Endothelial cell of umbilical vein (primary cell): ENCODE results near the gene MIER2. TPM values are rescaled to one million over a fixed set of nuclear protein-coding genes. Genes with fewer than 3 reads are reported as not detected.

Experiments
- BruUV-seq: library from RNA; stranded (reverse); fragments of 400-500 nt; replicated peaks from 2 replicates; lab custom pipeline; 2021; lab: Mats Ljungman, UMichigan
- CTCF ChIA-PET: fragments of 300-600, 350-600 bp; sonication (Branson Sonifier 250); formaldehyde crosslinking; loops from one replicate; lab custom pipeline; 2021; ENCODE audit warnings: antibody characterized with exemption, inconsistent platforms; lab: Charles Lee
- POLR2A ChIA-PET: fragments of 300-600, 350-600 bp; sonication (Branson Sonifier 250); formaldehyde crosslinking; loops from one replicate; lab custom pipeline; 2021; ENCODE audit warnings: antibody characterized with exemption, inconsistent platforms; lab: Charles Lee
- DNase-seq: peaks from one replicate; pipeline ENCODE4 v3.0.0-alpha.2; 2011; ENCODE audit warnings: low read depth, low spot score
- FAIRE-seq: peaks from 2 replicates; lab custom pipeline; 2011; peaks lifted over from hg19 to GRCh38; lab: Jason Lieb, UNC
- H2AFZ ChIP-seq: 2 replicates; pipeline ENCODE4 v1.6.0; 2012; ENCODE audit warnings: low read depth, low read length, control low read depth, inconsistent platforms
- H3K27ac ChIP-seq: 2 replicates; pipeline ENCODE4 v1.5.1; 2011; ENCODE audit warnings: low read depth, mild to moderate bottlenecking, control low read depth, low read length, moderate library complexity; ENCODE audit not compliant: insufficient read depth
- H3K27me3 ChIP-seq, 2 experiments: 2 replicates each; pipeline versions ENCODE4 v1.6.0 to v1.6.1; 2011; ENCODE audit warnings: low read length in 2 of 2, mixed read lengths in 1 of 2; ENCODE audit not compliant: control insufficient read depth in 2 of 2, insufficient read depth in 2 of 2
- H3K36me3 ChIP-seq, 2 experiments: 2 replicates in 1 of 2; 3 replicates in 1 of 2; pipeline ENCODE4 v1.5.1; 2011; ENCODE audit warnings: low read length in 2 of 2, mild to moderate bottlenecking in 1 of 2, moderate library complexity in 1 of 2; ENCODE audit not compliant: control insufficient read depth in 2 of 2, insufficient read depth in 2 of 2; ENCODE audit errors: extremely low read depth in 1 of 2
- H3K4me1 ChIP-seq: 3 replicates; pipeline ENCODE4 v1.5.1; 2011; ENCODE audit warnings: mild to moderate bottlenecking, low read length; ENCODE audit not compliant: control insufficient read depth, insufficient read depth; ENCODE audit errors: extremely low read depth
- H3K4me2 ChIP-seq: 2 replicates; pipeline ENCODE4 v1.6.1; 2011; ENCODE audit warnings: low read length, control low read depth, mixed read lengths; ENCODE audit not compliant: insufficient read depth
- H3K4me3 ChIP-seq, 3 experiments: fragments of 200-600 bp in 1 of 3; sonication (generic), shearing (Covaris generic) in 1 of 3; replicated peaks in 1 of 3; 2 replicates each; pipeline ENCODE4 v1.5.1; 2011 to 2016; ENCODE audit warnings: control low read depth in 3 of 3, low read length in 3 of 3, mild to moderate bottlenecking in 2 of 3, inconsistent platforms in 1 of 3, low read depth in 1 of 3, moderate library complexity in 1 of 3; ENCODE audit not compliant: insufficient read depth in 1 of 3
- H3K79me2 ChIP-seq: 2 replicates; pipeline ENCODE4 v1.6.0; 2012; ENCODE audit warnings: low read length, inconsistent platforms; ENCODE audit not compliant: control insufficient read depth, insufficient read depth
- H3K9ac ChIP-seq: replicated peaks from 2 replicates; pipeline ENCODE3; 2011; ENCODE audit warnings: low read length, control low read depth; ENCODE audit not compliant: insufficient read depth; ENCODE audit errors: extremely low read depth
- H3K9me1 ChIP-seq: replicated peaks from 3 replicates; pipeline ENCODE4 v1.6.0; 2011; ENCODE audit warnings: mild to moderate bottlenecking, low read length; ENCODE audit not compliant: control insufficient read depth, insufficient read depth; ENCODE audit errors: extremely low read depth
- H3K9me3 ChIP-seq: replicated peaks from 2 replicates; pipeline ENCODE4 v1.5.1; 2012; ENCODE audit warnings: low read length, inconsistent platforms; ENCODE audit not compliant: control insufficient read depth, insufficient read depth
- H4K20me1 ChIP-seq: replicated peaks from 2 replicates; pipeline ENCODE3; 2011; ENCODE audit warnings: mild to moderate bottlenecking, low read length; ENCODE audit not compliant: control insufficient read depth, insufficient read depth; ENCODE audit errors: extremely low read depth
- EZH2 ChIP-seq: IDR thresholded peaks from 2 replicates; pipeline ENCODE4 v1.6.1; 2012; ENCODE audit warnings: borderline replicate concordance, low read depth, mild to moderate bottlenecking, moderate library complexity, low read length, inconsistent platforms; ENCODE audit not compliant: severe bottlenecking
- GATA2 ChIP-seq: IDR thresholded peaks from 2 replicates; pipeline ENCODE4 v1.7.0; 2011; ENCODE audit warnings: low read depth, mild to moderate bottlenecking, moderate library complexity, mixed read lengths, low read length; ENCODE audit not compliant: insufficient read length, insufficient read depth
- MAX ChIP-seq: IDR thresholded peaks from 2 replicates; pipeline ENCODE4 v1.6.1; 2011; ENCODE audit not compliant: insufficient read depth, insufficient read length
- POLR2A ChIP-seq: IDR thresholded peaks from 2 replicates; pipeline ENCODE4 v1.6.1; 2012; ENCODE audit warnings: low read depth, mild to moderate bottlenecking, control low read depth, low read length
- dilution Hi-C: fragments of 300-500 bp; cut with MboI; formaldehyde crosslinking; loops from one replicate; pipeline ENCODE4 v1.15.0; 2019; ENCODE audit warnings: low sequenced_read_pairs; ENCODE audit not compliant: extremely low pct_ligation_motif_present
- intact Hi-C: fragments of 100-400 bp; cut with micrococcal nuclease; formaldehyde crosslinking; loops from one replicate; pipeline ENCODE4 v1.10.0; 2022
- polyA plus RNA-seq, 4 experiments: library from polyadenylated mRNA; depleted of rRNA in 3 of 4; stranded (reverse) in 3 of 4; unstranded in 1 of 4; fragments of >200 nt; gene quantifications; 2 replicates each; pipeline versions ENCODE4 v1.2.1 to v1.2.3, GENCODE V29; 2011 to 2012; ENCODE audit warnings: missing spikeins in 1 of 4
- total RNA-seq: library from RNA; stranded (reverse); gene quantifications from 2 replicates; pipeline ENCODE4 v1.2.3, GENCODE V29; 2021

MIER2 gene
- total and polyA plus RNA-seq, 2 donors (not counting 3 experiments of a cell fraction or from before 2014, with no cell fraction given) = 20.3 to 44.9 TPM

- CTCF ChIA-PET = no interaction called here
- Histone ChIP-seq H3K9me1 (no peaks in the 10 kb centered on the region), H3K27ac (no peak overlapping the region), H3K9ac (no peak overlapping the region), H3K4me2 (no peak overlapping the region), H3K4me3 (no peak overlapping the region), H3K4me1 (no peaks in the 10 kb centered on the region), H4K20me1 (no peaks in the 10 kb centered on the region), H3K79me2 (peaks cover 57% of the 10 kb centered on the region), H3K36me3 (peaks cover 4 to 12% of the 10 kb centered on the region in 2 experiments), H2AFZ (no peak overlapping the region), H3K9me3 (no peaks in the 10 kb centered on the region), H3K27me3 (no peaks in the 10 kb centered on the region)
- DNase-seq (no peak), FAIRE-seq (no peak)
- dilution Hi-C loops (no loop called here), intact Hi-C loops (no loop called here)
- POLR2A ChIA-PET = no interaction called here
- TF ChIP-seq GATA2 (no peak), POLR2A (no peak), EZH2 (no peak)
- no TSS peak for BruUV-seq
Observed at GRCh38 chr19:334296-335071, 10.1 kb downstream of the MIER2 start.

GRCh38 chr19:330503-330902, 14.1 kb downstream of the MIER2 start:
- FAIRE-seq = no peak
- Histone ChIP-seq H3K79me2 (peaks cover 34% of the 10 kb centered on the region), H3K9me1 (no peaks in the 10 kb centered on the region), H3K9me3 (no peaks in the 10 kb centered on the region), H2AFZ (no peak overlapping the region), H3K4me3 (no peak overlapping the region), H4K20me1 (no peaks in the 10 kb centered on the region), H3K27me3 (no peaks in the 10 kb centered on the region), H3K27ac (no peak overlapping the region), H3K4me1 (no peaks in the 10 kb centered on the region), H3K4me2 (no peak overlapping the region), H3K9ac (no peak overlapping the region), H3K36me3 (peaks cover 14 to 40% of the 10 kb centered on the region in 2 experiments)
- POLR2A ChIA-PET = no interaction called here
- no TSS peak for BruUV-seq
- intact Hi-C loops (no loop called here), dilution Hi-C loops (no loop called here)
- DNase-seq = no peak
- no peak for TF ChIP-seq MAX
- CTCF ChIA-PET = no interaction called here
